Glomerular visceral epithelial cell (primary cell): Measurements from ENCODE around the gene CYCS.

Source experiments
- DNase-seq: peaks from one replicate; pipeline ENCODE4 v3.0.0-alpha.2; 2016; ENCODE audit errors: extremely low spot score

CYCS gene

GRCh38 chr7:25125137-25125946 is at the start of gene CYCS:
CYCS (minus strand) TSS chr7:25125260; CDS start chr7:25124119, 1,141 bp downstream.
- DNase-seq = peak; percentile 100

DNA sequence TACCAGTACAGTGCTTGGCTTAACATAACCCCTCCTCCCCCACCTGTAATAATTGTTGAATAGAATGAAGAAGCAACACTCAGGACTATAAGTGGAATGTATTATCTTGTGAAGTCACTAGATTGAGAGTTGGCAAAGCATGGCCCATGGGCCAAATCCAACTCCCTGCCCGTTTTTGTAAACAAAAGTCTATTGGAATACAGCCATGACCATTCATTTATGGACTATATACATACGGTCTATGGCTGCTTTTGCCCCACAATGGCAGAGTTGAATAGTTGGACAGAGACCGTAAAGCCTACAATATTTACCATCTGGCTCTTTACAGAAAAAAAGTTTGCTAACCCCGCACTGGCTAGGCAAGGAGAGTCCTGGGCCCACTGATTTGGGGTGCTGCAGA is 48.1 kb upstream of the CYCS start:
- DNase-seq = no peak

- no peak for DNase-seq
Observed at GRCh38 chr7:25171516-25171915, 46.5 kb upstream of the CYCS start.

- no peak for DNase-seq
Observed at GRCh38 chr7:25171071-25171470, 46.0 kb upstream of the CYCS start.

DNA sequence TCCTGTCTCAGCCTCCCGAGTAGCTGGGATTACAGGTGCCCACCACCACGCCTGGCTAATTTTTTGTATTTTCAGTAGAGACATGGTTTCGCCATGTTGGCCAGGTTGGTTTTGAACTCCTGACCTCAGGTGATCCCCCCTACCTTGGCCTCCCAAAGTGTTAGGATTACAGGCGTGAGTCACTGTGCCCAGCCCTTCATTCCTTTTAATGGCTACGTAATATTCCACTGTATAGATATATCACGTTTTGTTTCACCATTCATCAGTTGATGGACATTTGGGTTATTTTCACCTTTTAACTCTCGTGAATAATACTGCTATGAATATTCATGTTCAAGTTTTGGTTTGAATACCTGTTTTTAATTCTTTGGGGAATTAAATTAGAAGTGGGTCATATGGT is 44.6 kb upstream of the CYCS start:
- no peak for DNase-seq

DNA sequence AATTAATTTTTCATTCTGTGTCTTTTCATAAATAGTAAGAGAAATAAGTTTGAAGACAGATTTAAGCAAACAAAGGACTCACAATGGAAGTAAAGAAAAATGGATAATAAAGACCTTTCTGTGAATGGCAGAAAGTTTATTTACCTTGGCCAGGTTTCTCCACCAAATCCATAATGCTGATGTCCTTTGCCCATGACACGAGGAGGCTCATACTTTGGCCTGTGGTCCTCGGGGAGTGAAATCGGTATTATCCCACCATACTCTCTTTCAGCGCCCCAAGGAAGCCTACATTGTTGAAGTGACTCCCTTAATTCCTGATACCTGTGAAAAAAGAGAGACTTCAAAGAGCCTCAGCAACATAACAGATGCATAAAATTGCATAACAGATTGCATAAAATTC is 43.1 kb upstream of the CYCS start:
- no peak for DNase-seq

DNA sequence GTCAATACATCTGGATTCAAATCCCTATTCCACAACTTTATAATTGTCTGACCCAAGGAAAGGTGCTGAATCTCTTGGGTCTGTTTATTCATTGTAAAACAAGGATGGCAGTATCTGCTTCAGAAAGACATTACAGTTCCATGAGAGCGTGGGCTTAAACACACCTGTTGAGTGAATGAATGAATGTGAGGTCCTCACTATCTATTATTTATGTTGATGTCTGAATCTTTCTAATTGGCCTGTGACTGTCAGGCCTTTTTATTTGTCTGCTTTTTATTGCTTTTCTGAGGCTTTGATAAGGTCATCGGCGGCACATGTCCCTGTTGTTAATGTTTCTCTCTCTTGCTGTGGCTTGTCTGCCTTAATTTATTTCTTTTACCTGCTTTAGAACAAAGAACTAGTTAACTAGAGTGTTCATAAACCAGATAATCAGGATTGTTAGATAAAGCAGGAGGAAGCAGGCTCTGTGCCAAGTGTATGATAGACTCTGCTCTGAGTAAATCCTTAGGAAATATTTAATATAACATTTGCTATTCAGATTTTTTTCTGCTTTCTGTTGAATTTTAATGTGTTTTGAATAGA is 42.3 kb upstream of the CYCS start:
- DNase-seq = no peak

GRCh38 chr7:25159983-25160596 is 35.0 kb upstream of the CYCS start:
- DNase-seq = peak; percentile 33

DNA sequence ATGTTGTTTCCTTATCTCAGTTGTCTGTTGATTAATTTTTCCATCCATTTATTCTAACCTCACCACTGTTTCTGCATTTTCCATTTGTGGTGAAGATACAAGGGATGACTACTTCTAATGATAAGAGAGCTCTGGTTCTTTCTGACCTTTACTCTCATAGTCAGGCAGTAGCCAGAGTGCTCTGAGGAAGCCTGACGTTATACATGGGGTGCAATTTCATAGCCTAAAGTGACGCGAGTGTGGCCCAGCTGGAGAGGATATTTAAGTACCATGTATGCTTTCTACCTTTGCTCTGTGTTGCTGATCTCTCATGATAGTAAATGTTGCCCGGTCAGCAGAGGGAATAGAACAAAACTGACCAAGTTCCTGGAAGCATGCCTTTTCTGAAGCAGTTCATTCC is 33.9 kb upstream of the CYCS start:
- no peak for DNase-seq

GRCh38 chr7:25151773-25152172 is 26.7 kb upstream of the CYCS start:
- DNase-seq = no peak

- DNase-seq = no peak
Observed at GRCh38 chr7:25149836-25150235, 24.8 kb upstream of the CYCS start.

DNA sequence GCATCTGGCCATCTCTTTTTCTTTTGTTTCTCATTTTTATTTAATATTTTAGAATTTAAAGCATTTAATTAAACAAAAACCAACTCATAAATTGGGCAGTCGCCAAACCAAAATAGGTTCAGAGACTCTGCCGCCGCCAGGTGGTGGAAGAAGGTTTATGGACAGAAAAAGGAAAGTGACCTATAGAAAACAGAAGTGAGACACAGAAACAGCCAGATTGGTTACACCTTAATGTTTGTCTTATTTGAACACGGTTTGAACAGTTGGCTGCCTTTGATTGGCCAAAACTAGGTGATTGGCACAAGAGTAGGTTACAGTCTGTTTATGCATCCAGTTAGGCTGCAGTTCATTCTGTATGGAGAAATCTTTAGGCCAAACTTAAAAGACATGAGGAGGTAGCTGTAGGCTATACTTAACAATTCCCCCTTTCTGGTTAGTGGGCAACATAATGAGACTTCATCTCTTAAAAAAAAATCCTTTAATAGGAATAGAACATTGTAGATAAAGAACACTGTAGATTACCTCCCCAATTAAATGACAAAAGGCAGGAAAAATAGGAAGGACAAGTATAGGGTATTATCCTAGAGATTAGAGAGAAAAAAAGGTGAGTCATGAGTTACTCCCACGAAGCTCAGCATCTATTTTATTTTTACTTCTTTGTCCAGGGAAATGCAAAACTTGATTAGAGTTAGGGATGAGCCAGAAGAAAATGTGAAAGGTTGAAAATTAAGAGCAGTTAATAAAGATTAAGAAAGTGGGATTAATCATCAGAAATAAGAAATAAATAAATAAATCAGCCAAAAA is 23.9 kb upstream of the CYCS start:
- no peak for DNase-seq

- no peak for DNase-seq
Observed at GRCh38 chr7:25143763-25144162, 18.7 kb upstream of the CYCS start.

DNA sequence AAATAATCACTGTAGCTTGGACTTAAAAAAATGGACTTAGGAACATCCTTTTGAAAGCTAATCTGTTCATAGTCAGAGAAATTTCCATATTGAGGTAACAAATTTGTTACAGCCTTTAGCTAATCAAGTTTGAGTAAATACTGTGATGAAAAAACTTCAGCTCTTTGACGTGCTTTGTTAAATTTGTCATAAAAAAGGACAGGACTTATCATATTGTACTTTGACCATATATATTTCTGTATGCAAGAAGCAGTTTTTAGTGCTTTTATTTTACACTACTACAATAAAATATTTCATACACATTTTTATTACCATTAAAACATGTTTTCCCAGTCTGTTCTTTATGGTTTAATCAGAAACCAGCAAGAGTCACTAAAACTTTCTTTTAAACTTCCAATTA is 14.5 kb upstream of the CYCS start:
- DNase-seq = no peak

- DNase-seq = no peak
Observed at GRCh38 chr7:25134358-25135010, 9.4 kb upstream of the CYCS start.

GRCh38 chr7:25132430-25132829 is 7.4 kb upstream of the CYCS start:
- DNase-seq = no peak

GRCh38 chr7:25126751-25127150 is 1.7 kb upstream of the CYCS start:
- no peak for DNase-seq

- no peak for DNase-seq
Observed at GRCh38 chr7:25124465-25125136, 459 bp downstream of the CYCS start.

GRCh38 chr7:25122373-25122772 is 2.7 kb downstream of the CYCS start:
- peak; percentile 31 for DNase-seq

DNA sequence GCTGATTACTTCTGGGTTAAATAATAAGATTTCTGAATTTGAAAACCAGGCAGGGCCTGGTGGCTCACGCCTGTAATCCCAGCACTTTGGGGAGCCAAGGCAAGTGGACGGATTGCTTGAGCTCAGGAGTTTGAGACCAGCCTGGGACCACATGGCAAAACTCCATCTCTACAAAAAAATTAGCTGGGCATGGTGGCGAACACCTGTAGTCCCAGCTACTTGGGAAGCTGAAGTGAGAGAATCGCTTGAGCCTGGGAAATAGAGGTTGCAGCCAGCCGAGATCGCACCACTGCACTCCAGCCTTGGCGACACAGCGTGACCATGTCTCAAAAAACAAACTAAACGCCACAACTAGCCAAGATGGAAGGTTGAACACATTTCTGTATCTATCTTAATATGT is 3.5 kb downstream of the CYCS start:
- no peak for DNase-seq

GRCh38 chr7:25119102-25119501 is 6.0 kb downstream of the CYCS start:
- no peak for DNase-seq
